Adrenal gland (tissue), 5 donors: Measurements from ENCODE around the gene PRKD3.

Experiments
- CTCF ChIP-seq, 6 experiments: fragments of 450-650 bp in 4 of 6; fragments of 200-600 bp in 2 of 6; sonication (generic) in 1 of 6; IDR thresholded peaks; 1 replicate in 5 of 6; 2 replicates in 1 of 6; pipeline versions ENCODE4 v1.5.1 to v1.8.0; 2016 to 2021; ENCODE audit warnings: antibody characterized with exemption in 6 of 6, mild to moderate bottlenecking in 2 of 6, moderate library complexity in 1 of 6
- POLR2A ChIP-seq, 2 donors: fragments of 450-650 bp; IDR thresholded peaks; one replicate each; pipeline ENCODE4 v1.6.1; 2017; ENCODE audit warnings: antibody characterized with exemption in 2 of 2, mild to moderate bottlenecking in 2 of 2, moderate library complexity in 1 of 2
- donor health status: DM: no; HTN: no; CAD: no.

DNA sequence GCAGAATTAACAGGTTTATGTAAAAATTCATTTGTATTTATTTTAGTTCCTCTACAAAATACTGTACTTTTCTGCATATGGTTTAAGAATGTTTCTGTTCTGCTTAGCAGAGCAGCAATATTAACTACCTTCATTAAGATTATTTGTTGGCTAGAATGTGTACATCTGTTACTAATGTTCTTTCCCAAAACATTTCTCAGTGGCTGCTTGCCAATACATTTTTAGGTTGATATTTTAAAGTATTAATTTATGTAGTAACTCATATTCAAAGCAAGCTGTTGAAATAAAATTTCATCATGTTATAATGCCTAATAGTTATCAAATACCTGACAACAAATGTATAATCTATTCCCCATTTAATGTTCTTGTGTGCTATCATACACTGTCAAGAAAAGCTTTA lies 40.3 kb downstream of the PRKD3 start:
- TF ChIP-seq CTCF (IDR thresholded peaks at IDR 0.05) (no peak), POLR2A (IDR thresholded peaks at IDR 0.05) (no peak)
